Measurements from ENCODE around the gene GLE1.
A peak's percentile ranks its signal among the peaks of the same experiment; 100 is the strongest.

GLE1 gene

DNA sequence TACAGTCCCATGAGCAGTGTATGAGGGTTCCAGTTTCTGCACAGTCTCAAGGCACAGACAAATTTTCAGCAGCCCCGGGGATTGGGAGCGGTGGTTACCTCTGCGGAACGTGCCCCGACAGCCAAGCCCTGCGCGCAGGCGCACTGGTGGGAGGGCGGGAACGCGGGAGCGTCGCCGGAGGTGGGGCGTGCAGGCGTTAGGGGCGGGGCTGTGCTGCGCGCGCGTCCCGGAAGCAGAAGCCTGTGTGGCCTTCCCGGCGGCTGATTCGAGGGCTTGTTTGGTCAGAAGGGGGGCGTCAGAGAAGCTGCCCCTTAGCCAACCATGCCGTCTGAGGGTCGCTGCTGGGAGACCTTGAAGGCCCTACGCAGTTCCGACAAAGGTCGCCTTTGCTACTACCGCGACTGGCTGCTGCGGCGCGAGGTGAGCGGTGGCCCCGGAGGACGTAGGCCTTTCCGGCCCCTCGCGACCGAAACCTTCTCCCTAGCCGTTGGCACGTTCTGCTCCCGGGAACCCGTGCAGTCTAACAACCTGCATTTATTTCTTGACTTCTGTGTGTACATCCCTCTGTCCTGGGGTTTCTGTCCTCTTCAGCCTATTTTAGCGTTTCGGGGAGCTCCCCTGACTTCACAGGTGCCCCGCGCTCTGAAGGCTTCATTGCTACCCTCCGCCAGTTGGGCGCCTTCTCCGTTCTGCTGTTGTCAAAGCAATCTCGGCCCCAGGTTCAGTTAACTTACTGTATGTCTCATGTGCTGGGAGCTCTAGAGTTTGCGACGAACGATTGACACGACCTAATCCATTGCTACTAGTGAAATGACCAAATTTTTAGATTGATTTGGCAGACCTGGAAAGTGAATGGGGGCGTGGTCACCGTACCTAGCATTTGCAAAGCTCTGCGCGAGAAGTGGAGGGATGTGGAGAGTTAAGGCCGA is at the start of gene GLE1:
Gene GLE1, plus strand, starts transcription at position 235 of the 929 bp plus-strand sequence. Its CDS starts 87 bp downstream, at position 322.
- FAIRE-seq = no peak

DNA sequence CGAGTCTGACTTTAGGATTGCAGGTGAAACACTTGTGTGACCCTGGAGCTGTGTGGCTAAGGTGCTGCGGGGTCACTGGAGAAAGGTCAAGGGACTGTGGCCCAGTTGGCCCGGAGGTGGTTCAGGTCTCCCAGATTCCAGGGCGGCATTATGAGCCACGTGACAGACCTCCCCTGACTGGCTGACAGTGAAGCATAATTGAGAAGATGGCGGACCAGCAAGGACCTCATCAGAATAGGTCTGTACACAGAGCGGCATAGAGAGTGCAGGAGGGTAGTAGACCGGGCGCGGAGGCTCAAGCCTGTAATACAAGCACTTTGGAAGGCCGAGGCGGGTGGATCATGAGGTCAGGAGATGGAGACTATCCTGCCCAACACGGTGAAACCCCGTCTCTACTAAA is 49.5 kb upstream of the GLE1 start:
- FAIRE-seq = no peak

DNA sequence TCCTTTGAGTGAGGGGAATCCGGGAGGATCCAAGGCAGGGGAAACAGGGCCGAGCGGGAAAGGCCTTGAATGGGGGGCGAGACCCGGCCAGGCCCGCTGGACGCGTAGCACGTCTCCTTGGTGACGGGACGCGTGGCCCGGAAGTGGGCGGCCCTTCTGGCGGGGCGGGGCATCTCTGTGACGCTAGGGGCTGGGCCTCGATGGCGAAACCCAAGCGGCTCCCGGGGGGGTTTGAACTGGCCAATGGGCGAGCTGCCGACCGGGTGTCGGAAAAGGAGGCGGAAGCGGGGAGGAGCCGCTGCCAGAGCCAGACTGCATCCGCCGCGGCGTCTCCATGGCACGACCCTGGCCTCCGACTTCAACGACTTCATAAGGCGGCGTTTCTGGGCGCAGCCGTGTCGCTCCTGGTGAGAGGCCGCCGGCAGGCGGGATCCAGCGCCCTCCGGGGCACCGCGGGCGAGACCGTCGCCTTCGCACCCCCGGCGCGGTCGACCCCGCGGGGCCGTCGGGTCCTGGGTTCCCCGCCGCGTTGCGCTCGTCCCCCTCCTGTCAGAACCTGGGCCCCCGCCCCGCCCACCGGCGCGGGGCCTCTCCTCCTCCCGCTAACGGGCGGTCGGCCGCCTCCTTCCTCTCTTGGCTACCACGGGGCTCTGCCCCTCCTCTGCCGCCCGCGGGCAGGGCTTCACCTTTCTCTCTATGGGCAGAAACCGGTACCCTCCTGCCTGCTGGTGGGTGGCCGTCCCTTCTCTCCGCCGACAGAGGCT is 48.5 kb upstream of the GLE1 start, which contains the start of gene ODF2:
Gene ODF2, plus strand, starts transcription at position 158 of the 764 bp plus-strand sequence. Its CDS starts 86 bp downstream, at position 244.
- FAIRE-seq = peak; percentile 79

DNA sequence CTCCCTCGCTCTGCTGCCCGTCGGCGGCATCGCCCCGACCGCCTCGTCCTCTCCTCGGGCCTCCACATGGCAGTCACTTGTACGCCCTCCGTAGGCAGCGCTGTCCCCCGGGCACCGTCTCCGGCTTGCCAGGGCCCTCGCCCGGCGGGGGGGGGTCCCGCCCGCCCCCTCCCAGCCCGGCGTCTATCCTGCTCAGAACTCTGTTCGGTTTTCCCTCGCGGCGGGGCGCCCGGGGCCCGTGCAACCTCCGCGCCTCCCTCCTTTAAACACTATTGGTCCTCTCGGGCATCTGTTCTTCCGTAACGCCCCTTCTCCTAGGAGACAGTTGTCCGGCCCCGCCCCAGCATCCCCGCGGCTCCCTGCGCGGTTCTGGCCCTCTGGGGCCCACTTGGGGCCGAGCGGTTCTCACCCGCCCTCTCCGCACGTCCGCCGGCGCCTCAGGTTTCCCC is 47.9 kb upstream of the GLE1 start:
- no peak for FAIRE-seq

DNA sequence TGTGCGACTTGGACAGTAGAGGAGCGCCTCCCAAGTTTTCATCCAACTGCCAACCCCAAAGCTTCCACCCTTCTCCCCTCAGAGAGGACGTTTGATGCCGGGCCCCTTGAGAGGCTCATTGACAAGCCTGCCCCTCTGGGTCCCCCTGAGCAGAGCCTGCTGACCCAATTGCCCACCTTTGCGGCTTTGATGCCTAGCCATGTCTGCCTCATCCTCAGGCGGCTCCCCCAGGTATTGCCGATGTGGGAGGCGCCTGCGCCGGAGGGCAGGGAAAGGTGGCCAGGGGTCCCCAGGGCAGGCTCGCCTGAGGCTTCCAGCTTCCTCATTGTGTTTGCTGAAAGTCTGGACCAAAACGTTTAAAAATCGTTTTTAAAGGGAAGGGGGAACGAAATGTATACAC is 47.3 kb upstream of the GLE1 start:
- FAIRE-seq = no peak

DNA sequence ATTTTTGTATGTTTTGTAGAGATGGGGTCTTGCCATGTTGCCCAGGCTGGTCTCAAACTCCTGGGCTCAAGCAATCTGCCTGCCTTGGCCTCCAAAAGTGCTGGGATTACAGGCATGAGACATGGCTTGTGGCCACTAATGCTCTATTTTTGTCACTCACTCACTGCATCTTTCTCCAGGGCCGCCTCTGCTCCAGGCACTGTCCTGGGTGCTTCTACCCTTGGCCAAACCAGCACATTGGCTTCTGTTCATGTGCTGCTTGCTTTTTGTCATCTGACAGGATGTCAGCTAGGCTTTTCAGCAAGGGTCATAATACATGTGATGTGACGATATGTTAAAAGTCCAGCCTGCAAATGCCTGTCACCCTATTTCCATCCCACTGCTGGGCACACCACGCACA is 45.5 kb upstream of the GLE1 start:
- FAIRE-seq = no peak

DNA sequence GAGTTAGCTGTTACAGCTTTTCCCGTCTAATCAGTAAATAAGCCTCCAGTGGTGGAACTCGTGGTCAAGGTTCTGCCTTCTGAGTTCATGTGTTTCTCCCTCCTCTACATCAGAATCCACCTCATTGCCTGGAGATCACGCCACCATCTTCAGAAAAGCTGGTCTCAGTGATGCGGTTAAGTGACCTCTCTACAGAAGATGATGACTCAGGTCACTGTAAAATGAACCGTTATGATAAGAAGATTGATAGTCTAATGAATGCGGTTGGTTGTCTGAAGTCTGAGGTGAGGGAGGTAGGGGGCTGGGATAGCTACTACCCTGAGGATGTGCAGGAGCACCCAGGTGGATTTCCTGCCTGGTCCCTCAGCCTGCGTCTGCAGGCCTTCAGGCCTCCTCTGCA is 35.4 kb upstream of the GLE1 start:
- no peak for FAIRE-seq

- FAIRE-seq = no peak
These were observed 34.0 kb upstream of the GLE1 start for GRCh38 chr9:128470560-128470959.

GRCh38 chr9:128473104-128473503 is 31.4 kb upstream of the GLE1 start:
- FAIRE-seq = no peak

DNA sequence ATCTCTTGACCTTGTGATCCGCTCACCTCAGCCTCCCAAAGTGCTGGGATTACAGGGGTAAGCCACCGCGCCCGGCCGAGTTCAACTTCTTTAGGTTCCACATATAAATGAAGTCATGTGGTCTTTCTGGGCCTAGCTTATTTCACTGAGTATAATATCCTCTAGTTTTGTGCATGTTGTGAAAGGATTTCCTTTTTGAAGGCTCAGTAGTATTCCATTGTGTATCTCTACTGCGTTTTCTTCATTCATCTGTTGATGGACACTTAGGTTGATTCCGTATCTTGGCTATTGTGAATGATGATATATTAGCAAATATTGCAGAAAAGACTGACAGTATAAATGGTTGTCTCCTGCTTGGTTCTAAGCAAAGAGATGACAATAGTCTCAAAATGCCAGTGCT is 28.7 kb upstream of the GLE1 start:
- FAIRE-seq = no peak

DNA sequence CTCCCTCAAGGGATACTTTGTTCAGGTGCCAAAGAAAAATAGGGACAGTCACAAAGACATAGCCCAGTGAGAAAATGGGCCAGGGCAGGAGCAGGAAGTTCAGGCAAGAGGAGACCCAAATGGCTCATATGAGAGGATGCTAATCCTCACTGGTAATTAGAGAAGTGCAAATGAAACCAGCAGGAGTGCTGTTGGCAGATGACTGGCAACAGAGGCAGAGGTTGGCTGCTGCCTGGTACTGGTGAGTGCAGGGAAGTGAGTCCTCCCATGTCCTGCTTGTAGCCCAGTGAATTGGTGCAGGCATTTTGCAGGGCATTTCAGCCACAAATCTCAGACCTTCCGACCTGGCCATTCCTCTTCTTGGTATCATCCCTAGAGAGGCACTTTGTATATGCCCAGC is 25.3 kb upstream of the GLE1 start:
- FAIRE-seq = no peak

GRCh38 chr9:128481561-128481960 is 23.0 kb upstream of the GLE1 start:
- no peak for FAIRE-seq

GRCh38 chr9:128482186-128482585 is 22.3 kb upstream of the GLE1 start:
- no peak for FAIRE-seq

DNA sequence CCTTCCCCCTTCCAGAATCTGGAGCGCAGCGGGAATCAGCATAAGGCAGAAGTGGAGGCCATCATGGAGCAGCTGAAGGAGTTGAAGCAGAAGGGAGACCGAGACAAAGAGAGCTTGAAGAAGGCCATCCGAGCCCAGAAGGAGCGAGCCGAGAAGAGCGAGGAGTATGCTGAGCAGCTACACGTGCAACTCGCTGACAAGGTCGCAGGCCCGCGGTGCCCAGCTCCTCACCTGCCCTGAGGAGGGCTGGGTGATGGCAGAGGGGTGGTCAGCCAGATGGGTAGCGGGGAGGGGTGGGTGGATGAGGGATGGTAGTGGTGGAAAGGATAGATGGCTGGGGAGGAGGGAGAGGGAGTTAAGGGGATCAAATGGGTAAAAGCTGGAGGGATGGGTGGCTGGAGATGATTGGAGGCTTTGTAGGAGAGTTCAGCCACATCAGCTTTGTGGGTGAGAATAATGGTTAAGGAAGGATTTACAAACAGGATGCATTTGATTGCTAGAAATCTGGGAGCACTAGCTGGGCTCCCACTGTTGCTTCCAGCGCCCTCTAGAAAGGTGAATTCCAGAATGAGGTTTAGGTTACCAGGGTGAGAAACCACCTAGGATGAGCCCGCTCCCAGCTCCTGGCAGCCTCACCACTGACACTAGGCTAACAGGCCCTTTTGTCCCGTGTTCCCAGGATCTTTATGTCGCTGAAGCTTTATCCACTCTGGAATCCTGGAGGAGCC is 19.7 kb upstream of the GLE1 start:
- no peak for FAIRE-seq

DNA sequence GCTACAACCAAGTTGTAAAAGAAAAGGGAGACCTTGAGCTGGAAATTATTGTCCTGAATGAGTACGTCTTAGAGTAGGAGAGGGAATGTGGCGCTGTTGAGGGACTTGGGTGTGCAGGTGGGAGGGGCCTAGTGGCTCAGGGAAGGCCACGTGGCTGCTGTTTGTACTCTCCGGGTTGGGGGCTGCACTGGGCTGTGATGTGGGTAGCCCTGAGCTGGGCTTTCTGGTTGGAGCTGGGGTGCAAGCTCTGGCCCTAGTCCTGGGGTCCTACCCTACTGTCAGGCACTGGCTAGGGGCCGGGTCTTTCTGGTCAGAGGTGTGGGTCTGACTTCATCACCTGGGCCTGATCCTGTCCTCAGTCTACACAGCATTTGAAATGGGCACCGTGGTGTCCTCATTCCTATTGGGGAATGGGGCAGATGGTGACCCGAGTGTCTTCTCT is 19.1 kb upstream of the GLE1 start:
- FAIRE-seq = no peak

DNA sequence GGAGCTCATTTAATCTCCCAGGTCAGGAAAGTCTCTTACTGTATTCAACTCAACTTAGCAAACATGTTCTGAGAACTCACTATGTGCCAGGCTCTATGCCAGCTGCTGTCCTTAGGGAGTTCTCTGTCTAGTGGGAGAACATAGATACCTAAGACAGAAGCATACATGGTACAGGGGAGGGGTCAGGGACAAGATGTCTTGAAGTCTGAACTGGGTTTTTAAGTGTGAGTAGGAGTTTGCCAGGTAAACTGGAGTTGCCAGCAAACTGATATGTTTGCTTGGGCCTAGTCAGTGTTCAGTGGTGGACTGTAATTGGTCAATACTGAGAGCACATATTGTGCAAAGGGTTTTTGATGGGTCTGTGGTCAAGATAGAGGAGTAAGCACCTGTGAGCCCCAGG is 18.3 kb upstream of the GLE1 start:
- no peak for FAIRE-seq

GRCh38 chr9:128493424-128493823 is 11.1 kb upstream of the GLE1 start:
- no peak for FAIRE-seq

GRCh38 chr9:128494108-128494745 is 10.3 kb upstream of the GLE1 start:
- FAIRE-seq = no peak

DNA sequence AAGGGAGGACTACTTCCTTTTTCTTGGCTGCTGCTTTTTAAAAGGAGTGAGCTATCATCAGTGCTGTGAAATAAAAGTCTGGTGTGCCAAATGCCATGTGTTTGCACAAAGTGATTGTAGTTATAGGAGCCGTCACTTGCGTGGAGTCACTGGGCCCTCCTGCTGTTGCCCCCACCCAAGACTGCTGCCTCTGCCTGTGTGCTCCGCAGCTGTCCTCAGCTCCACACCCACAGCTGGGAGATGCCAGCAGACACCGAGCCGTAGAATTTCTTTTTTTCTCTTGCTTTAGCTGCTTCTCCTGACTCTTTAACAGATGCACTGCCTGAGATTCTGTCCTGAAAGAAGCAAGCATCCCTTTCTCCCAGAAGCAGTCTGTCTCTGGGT is 9.8 kb upstream of the GLE1 start:
- FAIRE-seq = no peak

DNA sequence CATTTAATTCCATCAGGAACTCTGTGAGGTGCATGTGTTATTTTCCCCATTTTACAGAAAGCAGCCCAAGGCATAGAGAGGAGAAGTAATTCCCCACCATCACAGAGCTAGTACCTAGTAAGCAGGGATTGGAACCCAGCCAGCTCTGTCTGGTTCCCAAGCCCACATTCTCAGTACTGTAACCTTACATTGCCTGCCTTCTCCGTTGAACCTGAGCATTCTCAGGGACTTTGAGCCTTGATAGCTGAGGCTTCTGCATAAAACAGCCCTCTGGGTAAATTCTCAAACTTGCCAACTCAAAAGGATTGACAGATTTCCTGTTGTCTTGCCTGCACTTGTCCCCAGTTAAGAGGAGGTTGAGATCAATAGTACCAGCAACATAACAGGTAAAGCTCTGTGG is 9.2 kb upstream of the GLE1 start:
- no peak for FAIRE-seq

- FAIRE-seq = no peak
These were observed 8.6 kb upstream of the GLE1 start for GRCh38 chr9:128495804-128496417.

Data from TTC549 (cell line).